GM12878 (cell line): Measurements from ENCODE around the gene PTPRD. TPM values are rescaled to one million over a fixed set of nuclear protein-coding genes. Genes with fewer than 3 reads are reported as not detected.

ENCODE experiments used
- ATAC-seq: fragments of 200-7000 bp; cut with Tn5 transposase; 3 replicates; pipeline ENCODE4 v1.9.1; 2020; ENCODE audit warnings: mild to moderate bottlenecking, moderate library complexity
- BruUV-seq: library from RNA; stranded (reverse); fragments of 400-500 nt; replicated peaks from 2 replicates; lab custom pipeline; 2021; lab: Mats Ljungman, UMichigan
- CTCF ChIA-PET: fragments of 300-600 bp; sonication (Branson Sonifier 250); formaldehyde crosslinking; extraction: SDS; loops from one replicate; lab custom pipeline; 2021; ENCODE audit warnings: inconsistent platforms; lab: Yijun Ruan, JAX
- POLR2A ChIA-PET: fragments of 350-600 bp; formaldehyde crosslinking; extraction: SDS; loops from one replicate; lab custom pipeline; 2021; ENCODE audit warnings: inconsistent platforms; lab: Charles Lee
- RAD21 ChIA-PET: fragments of 300-600 bp; sonication (Branson Sonifier 250); formaldehyde crosslinking; loops from one replicate; lab custom pipeline; 2023; ENCODE audit warnings: antibody characterized with exemption; ENCODE audit not compliant: unreplicated experiment; lab: Charles Lee
- SMC1A ChIA-PET: fragments of 300-600 bp; sonication (Branson Sonifier 250); formaldehyde crosslinking; loops from one replicate; lab custom pipeline; 2023; ENCODE audit not compliant: unreplicated experiment, uncharacterized antibody; lab: Charles Lee
- DNase-seq: peaks from one replicate; pipeline ENCODE4 v3.0.0-alpha.2; 2011; ENCODE audit warnings: low read depth, low spot score
- FAIRE-seq: peaks from 3 replicates; lab custom pipeline; 2011; peaks lifted over from hg19 to GRCh38; lab: Jason Lieb, UNC
- H2AFZ ChIP-seq: 2 replicates; pipeline ENCODE4 v1.6.0; 2011; ENCODE audit warnings: low read depth, low read length, control low read depth; ENCODE audit not compliant: control insufficient read depth
- H3K27ac ChIP-seq: 2 replicates; pipeline ENCODE4 v1.5.1; 2011; ENCODE audit warnings: control low read depth; ENCODE audit not compliant: control insufficient read depth, insufficient read depth
- H3K27me3 ChIP-seq, 2 experiments: replicated peaks in 1 of 2; 2 replicates each; pipeline versions ENCODE4 v1.6.0 to v1.6.1; 2011; ENCODE audit warnings: low read length in 1 of 2; ENCODE audit not compliant: control insufficient read depth in 2 of 2, insufficient read depth in 2 of 2
- H3K36me3 ChIP-seq, 2 experiments: 2 replicates each; pipeline ENCODE4 v1.5.1; 2011; ENCODE audit warnings: low read length in 1 of 2; ENCODE audit not compliant: control insufficient read depth in 2 of 2, insufficient read depth in 2 of 2
- H3K4me1 ChIP-seq: 2 replicates; pipeline ENCODE4 v1.6.1; 2011; ENCODE audit warnings: mild to moderate bottlenecking, low read length, moderate library complexity, mixed read lengths; ENCODE audit not compliant: control insufficient read depth, insufficient read depth
- H3K4me2 ChIP-seq: 2 replicates; pipeline ENCODE4 v1.6.0; 2011; ENCODE audit warnings: control low read depth; ENCODE audit not compliant: control insufficient read depth, insufficient read depth
- H3K4me3 ChIP-seq: fragments of 200-600 bp; sonication (generic); 2 replicates; pipeline ENCODE4 v1.5.1; 2016
- H3K79me2 ChIP-seq: 2 replicates; pipeline ENCODE4 v1.6.0; 2011; ENCODE audit warnings: low read length; ENCODE audit not compliant: control insufficient read depth, insufficient read depth
- H3K9ac ChIP-seq: 2 replicates; pipeline ENCODE4 v1.8.0; 2011; ENCODE audit warnings: low read length, control low read depth, mixed read lengths; ENCODE audit not compliant: control insufficient read depth, insufficient read depth
- H3K9me3 ChIP-seq: replicated peaks from 3 replicates; pipeline ENCODE4 v1.5.1; 2011; ENCODE audit warnings: mild to moderate bottlenecking, low read length; ENCODE audit not compliant: control insufficient read depth, insufficient read depth
- H4K20me1 ChIP-seq: 2 replicates; pipeline ENCODE4 v1.6.0; 2011; ENCODE audit not compliant: control insufficient read depth, insufficient read depth
- BCL11A ChIP-seq: IDR thresholded peaks from 2 replicates; pipeline ENCODE4 v1.6.1; 2011; ENCODE audit warnings: low read depth, low read length
- BRCA1 ChIP-seq: IDR thresholded peaks from 2 replicates; pipeline ENCODE4 v1.6.1; 2011; ENCODE audit warnings: low read depth, low read length, improper control_type of control experiment
- CREM ChIP-seq: IDR thresholded peaks from 2 replicates; pipeline ENCODE4 v1.6.1; 2014; ENCODE audit warnings: antibody characterized with exemption, low read depth
- HCFC1 ChIP-seq: fragments of 150-350 bp; IDR thresholded peaks from 2 replicates; pipeline ENCODE4 v1.6.1; 2014; ENCODE audit warnings: low read length
- IRF4 ChIP-seq: IDR thresholded peaks from 2 replicates; pipeline ENCODE4 v1.6.1; 2011; ENCODE audit warnings: low read depth, low read length
- NFXL1 ChIP-seq: fragments of 450-650 bp; IDR thresholded peaks from 2 replicates; pipeline ENCODE4 v1.6.1; 2017; ENCODE audit warnings: antibody characterized with exemption, mild to moderate bottlenecking, borderline replicate concordance
- RB1 ChIP-seq: fragments of 450-650 bp; formaldehyde crosslinking; IDR thresholded peaks from 2 replicates; pipeline ENCODE4 v1.6.1; 2017; ENCODE audit warnings: mild to moderate bottlenecking, borderline replicate concordance
- SMC3 ChIP-seq: IDR thresholded peaks from 2 replicates; pipeline ENCODE4 v1.6.1; 2011; ENCODE audit warnings: low read length, improper control_type of control experiment, borderline replicate concordance
- WRNIP1 ChIP-seq: IDR thresholded peaks from 2 replicates; pipeline ENCODE4 v1.6.1; 2011; ENCODE audit warnings: low read depth, low read length, improper control_type of control experiment, borderline replicate concordance
- ZNF207 ChIP-seq: fragments of 450-650 bp; IDR thresholded peaks from 2 replicates; pipeline ENCODE4 v1.6.1; 2014; ENCODE audit warnings: antibody characterized with exemption, mild to moderate bottlenecking, borderline replicate concordance
- ZNF274 ChIP-seq: IDR thresholded peaks from one replicate; pipeline ENCODE4 v1.8.0; 2011; ENCODE audit not compliant: insufficient read length, insufficient read depth
- WGBS: methylation state at CpG from one replicate; pipeline ENCODE4 v1.1.6; 2016; ENCODE audit warnings: low lambda C conversion rate; ENCODE audit not compliant: insufficient replicate concordance, insufficient coverage; ENCODE audit errors: missing lambda C conversion rate; 5-methylcytosine and 5-hydroxymethylcytosine counted together
- in situ Hi-C: fragments of 300-500 bp; cut with MboI; formaldehyde crosslinking; loops from 9 replicates; pipeline ENCODE4 v1.14.3; 2018; ENCODE audit warnings: mixed read lengths
- intact Hi-C: fragments of 100-400 bp; cut with micrococcal nuclease; formaldehyde crosslinking; loops from one replicate; pipeline ENCODE4 v1.14.2; 2022; ENCODE audit not compliant: unreplicated experiment
- polyA plus RNA-seq, 11 experiments: library from polyadenylated mRNA; depleted of rRNA in 4 of 11; unstranded in 6 of 11; stranded (reverse) in 5 of 11; fragments of >200 nt; fragmentation: Nextera tagmentation in 4 of 11; fragmentation: Illumina TruSeq in 1 of 11; extraction: Ambion mirVana in 4 of 11; extraction: Trizol in 1 of 11; gene quantifications; 1 replicate in 1 of 11; 2 replicates in 10 of 11; pipeline versions ENCODE4 v1.2.1 to v1.2.3, GENCODE V29; 2011 to 2016; ENCODE audit warnings: inconsistent platforms in 2 of 11, missing spikeins in 2 of 11, low read depth in 1 of 11
- total RNA-seq, 4 experiments: library from RNA; depleted of rRNA in 3 of 4; stranded (reverse); fragments of >200 nt in 3 of 4; fragmentation: Illumina TruSeq in 1 of 4; extraction: Trizol in 1 of 4; gene quantifications; 2 replicates each; pipeline versions ENCODE4 v1.2.1 to v1.2.3, GENCODE V29; 2013 to 2021
- TF ChIP-seq, protein P1 (sequence below): fragments of 150-350 bp; IDR thresholded peaks from 2 replicates; pipeline ENCODE4 v1.6.1; 2014; ENCODE audit warnings: mild to moderate bottlenecking, low read depth, low read length
- TF ChIP-seq, protein P2 (sequence below): IDR thresholded peaks from 2 replicates; pipeline ENCODE4 v1.6.1; 2012; ENCODE audit warnings: low read length, inconsistent platforms

Gene PTPRD
- total and polyA plus RNA-seq, 10 of the 15 experiments (the other 5 are each of a cell fraction or from before 2014, with no cell fraction given): under 0.01 to 0.05 (median 0.01) TPM; not detected in 7

DNA sequence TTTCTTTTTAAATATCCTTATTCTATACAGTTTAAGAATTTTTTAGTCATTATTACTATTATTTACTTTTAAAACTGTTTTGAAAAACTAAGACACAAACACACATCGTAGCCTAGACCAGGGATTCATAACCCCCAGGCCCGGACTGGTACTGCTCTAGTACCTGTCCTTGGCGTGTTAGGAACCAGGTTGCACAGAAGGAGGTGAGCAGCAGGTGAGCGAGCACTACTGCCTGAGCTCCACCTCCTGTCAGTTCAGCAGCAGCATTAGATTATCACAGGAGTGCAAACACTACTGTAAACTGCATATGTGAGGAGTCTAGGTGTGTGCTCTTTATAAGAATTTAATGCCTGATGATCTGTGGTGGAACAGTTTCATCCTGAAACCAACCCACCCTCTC, 357.0 kb downstream of the PTPRD start:
- ChIA-PET POLR2A (no interaction called here), RAD21 (no interaction called here), CTCF (interaction anchor here (1.0 kb wide), 1 partner anchor 26 kb away, joined by 3 read pairs; no protein-coding TSS in a partner anchor), SMC1A (no interaction called here)
- Histone ChIP-seq H3K79me2 (no peaks in the 10 kb centered on the region), H3K27ac (no peak overlapping the region), H2AFZ (no peak overlapping the region), H3K27me3 (no peaks in the 10 kb centered on the region), H3K4me1 (no peaks in the 10 kb centered on the region), H4K20me1 (no peaks in the 10 kb centered on the region), H3K36me3 (no peaks in the 10 kb centered on the region), H3K4me2 (no peak overlapping the region), H3K4me3 (no peak overlapping the region), H3K9ac (no peak overlapping the region), H3K9me3 (no peaks in the 10 kb centered on the region)
- FAIRE-seq (no peak), DNase-seq (no peak), ATAC-seq (no peak)
- BruUV-seq: no TSS peak
- in situ Hi-C loops: no loop called here
- TF ChIP-seq WRNIP1: no peak
- no peak for TF ChIP-seq RB1
- TF ChIP-seq, protein P1, sequence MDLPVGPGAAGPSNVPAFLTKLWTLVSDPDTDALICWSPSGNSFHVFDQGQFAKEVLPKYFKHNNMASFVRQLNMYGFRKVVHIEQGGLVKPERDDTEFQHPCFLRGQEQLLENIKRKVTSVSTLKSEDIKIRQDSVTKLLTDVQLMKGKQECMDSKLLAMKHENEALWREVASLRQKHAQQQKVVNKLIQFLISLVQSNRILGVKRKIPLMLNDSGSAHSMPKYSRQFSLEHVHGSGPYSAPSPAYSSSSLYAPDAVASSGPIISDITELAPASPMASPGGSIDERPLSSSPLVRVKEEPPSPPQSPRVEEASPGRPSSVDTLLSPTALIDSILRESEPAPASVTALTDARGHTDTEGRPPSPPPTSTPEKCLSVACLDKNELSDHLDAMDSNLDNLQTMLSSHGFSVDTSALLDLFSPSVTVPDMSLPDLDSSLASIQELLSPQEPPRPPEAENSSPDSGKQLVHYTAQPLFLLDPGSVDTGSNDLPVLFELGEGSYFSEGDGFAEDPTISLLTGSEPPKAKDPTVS: no peak
- TF ChIP-seq CREM: no peak
- TF ChIP-seq BRCA1: no peak
- no peak for TF ChIP-seq HCFC1
- no peak for TF ChIP-seq IRF4
- TF ChIP-seq, protein P2, sequence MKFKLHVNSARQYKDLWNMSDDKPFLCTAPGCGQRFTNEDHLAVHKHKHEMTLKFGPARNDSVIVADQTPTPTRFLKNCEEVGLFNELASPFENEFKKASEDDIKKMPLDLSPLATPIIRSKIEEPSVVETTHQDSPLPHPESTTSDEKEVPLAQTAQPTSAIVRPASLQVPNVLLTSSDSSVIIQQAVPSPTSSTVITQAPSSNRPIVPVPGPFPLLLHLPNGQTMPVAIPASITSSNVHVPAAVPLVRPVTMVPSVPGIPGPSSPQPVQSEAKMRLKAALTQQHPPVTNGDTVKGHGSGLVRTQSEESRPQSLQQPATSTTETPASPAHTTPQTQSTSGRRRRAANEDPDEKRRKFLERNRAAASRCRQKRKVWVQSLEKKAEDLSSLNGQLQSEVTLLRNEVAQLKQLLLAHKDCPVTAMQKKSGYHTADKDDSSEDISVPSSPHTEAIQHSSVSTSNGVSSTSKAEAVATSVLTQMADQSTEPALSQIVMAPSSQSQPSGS: no peak
- TF ChIP-seq ZNF274: no peak
- TF ChIP-seq SMC3: no peak
- TF ChIP-seq ZNF207: no peak
- no peak for TF ChIP-seq NFXL1
- no peak for TF ChIP-seq BCL11A
- intact Hi-C loops: loop anchor here (10.0 kb wide), 1 partner anchor 59 kb away; no protein-coding TSS in a partner anchor
- 0% methylated on average over 4 of the region's 4 CpGs for WGBS
